ENCODE data around the gene PNMA1.
"Not testable (repeated sequence)": the region's sequence is repeated elsewhere in the genome, so short reads cannot be mapped to it uniquely, and the experiment has no call there.

Gene PNMA1

DNA sequence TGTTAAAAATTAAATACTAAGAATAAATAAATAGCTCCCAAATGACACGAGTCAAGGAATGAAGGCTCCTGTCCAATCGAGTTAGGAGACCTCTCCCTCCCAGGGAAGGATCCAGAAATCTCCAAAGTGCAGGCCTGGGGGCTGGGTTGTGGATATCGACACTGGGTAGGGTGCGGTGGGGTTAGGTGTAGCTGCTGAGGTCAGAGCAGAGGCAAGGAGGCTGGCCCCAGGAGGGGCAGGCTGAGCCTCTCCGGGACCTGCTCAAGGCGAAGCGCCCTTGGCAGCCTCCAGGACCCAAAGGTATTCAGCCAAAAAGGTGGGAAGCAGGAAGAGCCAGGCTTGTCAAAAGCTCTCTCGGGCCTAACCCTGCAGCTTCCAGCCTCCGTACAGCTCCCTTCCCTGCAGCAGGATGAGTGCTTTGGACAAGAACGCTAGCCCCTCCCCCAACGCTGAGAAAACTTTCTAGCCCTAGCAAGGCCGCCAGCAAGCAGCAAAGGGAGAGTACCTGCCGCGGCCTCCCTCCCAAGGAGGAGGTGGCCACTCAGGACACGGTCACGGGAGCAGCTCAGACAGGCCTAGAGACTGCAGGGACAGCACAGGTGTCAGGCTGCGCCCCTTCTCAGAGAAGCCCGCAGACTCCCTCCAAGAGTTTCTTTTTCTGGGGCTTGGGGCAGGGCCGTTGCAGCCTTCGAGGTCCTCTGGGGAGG is 3.7 kb upstream of the PNMA1 start:
- H3K27me3 Mint-ChIP-seq: no peaks in the 10 kb centered on the region
- H3K36me3 Mint-ChIP-seq (ENCODE audit: low read depth): peaks cover 48% of the 10 kb centered on the region
- H3K4me1 Mint-ChIP-seq (ENCODE audit: low read depth): peaks cover 17% of the 10 kb centered on the region
- no peaks in the 10 kb centered on the region for H3K9me3 Mint-ChIP-seq
- H3K27ac Mint-ChIP-seq: peak overlapping the region; percentile 49
- no peak overlapping the region for H3K4me3 Mint-ChIP-seq

DNA sequence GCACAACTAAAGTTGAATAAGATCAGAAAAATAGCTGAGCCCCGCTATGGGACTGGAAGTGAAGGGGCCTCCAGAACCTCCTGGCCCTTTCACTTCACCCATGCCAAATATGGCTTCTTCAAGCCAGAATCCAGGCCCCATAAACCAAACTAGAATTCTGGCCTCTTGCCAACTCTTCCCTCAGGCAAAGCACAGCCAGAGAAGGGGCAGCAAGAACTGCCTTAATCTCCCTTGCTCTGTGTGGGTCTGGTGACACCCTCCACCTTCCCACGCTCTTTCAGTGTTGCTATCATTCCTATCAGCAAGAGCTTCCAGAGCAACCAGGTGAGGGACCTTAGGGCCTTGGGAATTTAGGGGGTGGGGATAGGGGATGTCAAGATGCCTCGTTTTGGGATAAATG is 3.1 kb upstream of the PNMA1 start:
- H3K4me3 Mint-ChIP-seq: no peak overlapping the region
- peaks cover 21% of the 10 kb centered on the region for H3K4me1 Mint-ChIP-seq (ENCODE audit: low read depth)
- no peaks in the 10 kb centered on the region for H3K9me3 Mint-ChIP-seq
- peaks cover 46% of the 10 kb centered on the region for H3K36me3 Mint-ChIP-seq (ENCODE audit: low read depth)
- H3K27ac Mint-ChIP-seq: no peak overlapping the region
- no peaks in the 10 kb centered on the region for H3K27me3 Mint-ChIP-seq

DNA sequence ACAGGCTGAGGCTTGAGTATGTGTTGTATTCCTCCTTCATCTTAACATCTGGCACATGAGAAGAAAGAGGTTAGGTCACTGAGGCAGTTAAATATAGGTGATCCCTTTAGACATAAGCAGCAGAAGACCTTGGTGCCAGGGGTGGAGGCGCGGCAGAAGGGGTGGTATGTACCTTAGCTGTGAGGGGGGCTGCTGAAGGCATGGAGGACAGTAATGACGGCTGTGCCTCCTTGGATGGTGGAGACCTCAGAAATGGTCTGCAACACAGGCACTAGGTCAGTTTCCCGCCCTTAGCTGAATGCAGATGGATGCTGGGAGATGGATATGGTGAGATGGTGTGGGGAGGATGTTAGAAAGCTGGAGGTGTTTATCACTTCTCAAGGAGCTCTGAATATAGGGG is 1.5 kb upstream of the PNMA1 start:
- H3K27ac Mint-ChIP-seq: no peak overlapping the region
- H3K4me1 Mint-ChIP-seq (ENCODE audit: low read depth): peaks cover 21% of the 10 kb centered on the region
- H3K36me3 Mint-ChIP-seq (ENCODE audit: low read depth): peaks cover 39% of the 10 kb centered on the region
- H3K27me3 Mint-ChIP-seq: no peaks in the 10 kb centered on the region
- no peaks in the 10 kb centered on the region for H3K9me3 Mint-ChIP-seq
- no peak overlapping the region for H3K4me3 Mint-ChIP-seq

DNA sequence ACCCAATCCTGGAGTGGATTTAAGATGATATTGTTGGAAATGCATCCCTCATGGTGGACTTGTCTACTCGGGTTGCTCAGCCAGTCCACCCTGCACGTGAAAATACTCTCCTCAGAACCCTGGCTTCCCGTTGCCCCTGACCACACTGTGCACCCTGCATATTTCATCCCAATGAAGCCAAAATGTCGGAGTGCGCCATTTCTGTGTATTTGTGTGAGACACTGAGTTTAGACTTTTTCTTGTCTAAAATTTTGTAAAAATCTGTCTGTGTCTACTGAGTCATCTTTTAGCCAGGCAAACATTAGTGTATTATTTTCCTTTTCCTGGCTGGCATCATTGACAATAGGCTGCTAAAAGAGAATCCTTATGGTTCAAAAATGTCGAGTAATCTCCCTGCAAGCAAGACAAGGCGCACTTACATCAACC is 485 bp upstream of the PNMA1 start:
- Mint-ChIP-seq H3K36me3 (ENCODE audit: low read depth) (peaks cover 44% of the 10 kb centered on the region), H3K27me3 (no peaks in the 10 kb centered on the region), H3K9me3 (no peaks in the 10 kb centered on the region), H3K4me3 (peak overlapping the region; percentile 69), H3K4me1 (ENCODE audit: low read depth) (peaks cover 25% of the 10 kb centered on the region), H3K27ac (peak overlapping the region; percentile 68)

DNA sequence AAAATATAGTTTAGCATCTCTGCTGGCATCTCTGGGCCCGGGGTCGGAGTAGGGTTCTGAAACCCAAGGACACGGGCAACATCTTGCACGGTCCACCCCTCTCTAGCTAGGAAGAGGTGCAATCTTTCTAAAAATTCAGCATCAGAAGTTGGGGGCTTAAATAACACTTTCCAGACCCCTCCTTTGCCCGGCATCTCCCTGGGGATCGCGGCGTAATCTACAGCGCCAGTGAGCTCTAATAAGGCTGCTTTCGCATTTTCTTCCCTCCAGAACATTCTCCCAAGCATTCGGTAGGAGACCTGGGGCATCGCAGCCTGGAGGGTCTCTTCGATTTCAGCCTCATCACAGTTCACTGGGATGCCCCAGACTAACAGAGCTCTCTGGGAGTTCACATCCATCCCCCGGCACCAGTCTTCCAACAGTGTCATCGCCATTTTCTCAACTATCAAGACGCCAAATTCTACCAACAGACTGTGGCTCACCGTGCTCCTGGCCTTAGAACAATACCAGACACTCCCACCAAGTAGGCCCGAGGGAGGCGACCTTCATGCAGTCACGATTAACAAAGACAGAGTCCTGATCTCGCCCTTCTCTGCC is 880 bp downstream of the PNMA1 start:
- no peaks in the 10 kb centered on the region for H3K9me3 Mint-ChIP-seq
- peak overlapping the region; percentile 94 for H3K4me3 Mint-ChIP-seq
- H3K4me1 Mint-ChIP-seq (ENCODE audit: low read depth): peaks cover 25% of the 10 kb centered on the region
- peaks cover 36% of the 10 kb centered on the region for H3K36me3 Mint-ChIP-seq (ENCODE audit: low read depth)
- H3K27me3 Mint-ChIP-seq: no peaks in the 10 kb centered on the region
- peak overlapping the region; percentile 96 for H3K27ac Mint-ChIP-seq

DNA sequence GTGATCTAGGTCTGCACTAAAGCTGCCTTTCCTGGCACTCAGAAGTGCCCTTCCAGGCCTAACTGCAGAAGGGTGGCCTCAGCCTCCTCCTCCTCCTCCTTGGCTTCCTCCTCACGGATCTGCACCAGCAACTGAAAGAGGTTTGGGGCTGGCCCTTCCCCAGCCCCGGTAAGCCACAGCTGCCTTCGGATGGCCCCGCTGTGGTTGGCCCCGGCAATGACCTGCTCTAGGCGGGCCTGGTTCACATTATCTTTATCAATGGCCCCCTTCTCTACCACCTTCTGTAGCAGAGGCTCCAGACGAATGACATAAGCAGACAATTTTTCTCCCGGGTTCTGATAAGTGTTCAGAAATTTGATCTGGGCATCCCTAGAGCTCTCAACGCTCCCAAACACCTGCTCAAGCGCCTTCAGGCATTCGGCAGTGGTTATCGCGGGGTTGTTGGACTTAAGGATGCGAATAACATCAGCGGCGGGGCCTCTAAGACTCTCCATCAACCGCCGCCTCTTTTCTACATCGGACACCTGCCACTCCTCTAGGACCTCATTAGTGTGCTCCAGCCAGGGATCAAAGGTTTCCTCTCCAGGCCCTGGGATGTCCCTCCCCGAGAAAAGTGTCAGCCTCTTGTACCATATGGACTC is 1.5 kb downstream of the PNMA1 start:
- Mint-ChIP-seq H3K27me3 (no peaks in the 10 kb centered on the region), H3K27ac (peak overlapping the region; percentile 96), H3K4me1 (ENCODE audit: low read depth) (peaks cover 25% of the 10 kb centered on the region), H3K9me3 (no peaks in the 10 kb centered on the region), H3K4me3 (peak overlapping the region; percentile 94), H3K36me3 (ENCODE audit: low read depth) (peaks cover 33% of the 10 kb centered on the region)

DNA sequence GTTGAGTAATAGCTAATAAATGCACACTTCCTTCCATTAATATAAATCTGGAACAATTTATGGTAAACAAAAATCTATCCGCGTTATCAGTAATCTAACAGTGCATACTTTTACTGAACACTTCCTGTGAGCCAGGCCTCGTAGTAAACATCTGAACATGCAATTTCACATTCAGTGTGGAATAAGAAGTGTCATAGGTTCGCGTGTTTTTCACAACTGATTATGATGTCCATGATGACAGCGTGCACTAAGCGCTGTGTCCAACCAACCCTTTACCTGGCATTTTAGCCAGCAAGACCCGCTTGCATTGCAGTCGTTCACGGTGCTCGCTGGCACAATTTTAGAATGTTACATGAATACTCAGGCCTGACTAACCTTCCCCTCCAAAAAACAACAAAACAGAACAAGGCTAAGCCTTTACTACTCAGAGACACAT is 2.1 kb downstream of the PNMA1 start:
- Mint-ChIP-seq H3K4me1 (ENCODE audit: low read depth) (peaks cover 25% of the 10 kb centered on the region), H3K9me3 (no peaks in the 10 kb centered on the region), H3K4me3 (peak overlapping the region; percentile 94), H3K27ac (peak overlapping the region; percentile 96), H3K36me3 (ENCODE audit: low read depth) (peaks cover 30% of the 10 kb centered on the region), H3K27me3 (no peaks in the 10 kb centered on the region)

DNA sequence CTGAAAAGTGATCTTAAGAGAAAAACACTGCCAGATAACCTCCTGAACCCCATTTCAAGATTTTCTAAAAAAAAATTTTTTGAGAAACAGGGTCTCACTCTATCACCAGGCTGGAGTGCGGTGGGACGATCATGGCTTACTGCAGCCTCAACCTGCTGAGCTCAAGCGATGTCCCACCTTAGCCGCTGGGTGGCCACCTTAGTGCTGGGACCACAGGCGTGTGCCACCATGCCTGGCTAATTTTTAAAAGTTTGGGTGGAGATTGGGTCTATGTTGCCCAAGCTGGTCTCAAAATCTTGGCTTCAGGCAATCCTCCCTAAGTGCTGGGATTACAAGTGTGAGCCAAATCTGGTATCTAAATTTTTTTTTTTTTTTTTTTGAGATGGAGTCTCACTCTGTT is 3.4 kb downstream of the PNMA1 start:
- no peak overlapping the region for H3K4me3 Mint-ChIP-seq
- peaks cover 25% of the 10 kb centered on the region for H3K4me1 Mint-ChIP-seq (ENCODE audit: low read depth)
- H3K27me3 Mint-ChIP-seq: no peaks in the 10 kb centered on the region
- H3K27ac Mint-ChIP-seq: no peak overlapping the region
- peaks cover 21% of the 10 kb centered on the region for H3K36me3 Mint-ChIP-seq (ENCODE audit: low read depth)
- no peaks in the 10 kb centered on the region for H3K9me3 Mint-ChIP-seq

DNA sequence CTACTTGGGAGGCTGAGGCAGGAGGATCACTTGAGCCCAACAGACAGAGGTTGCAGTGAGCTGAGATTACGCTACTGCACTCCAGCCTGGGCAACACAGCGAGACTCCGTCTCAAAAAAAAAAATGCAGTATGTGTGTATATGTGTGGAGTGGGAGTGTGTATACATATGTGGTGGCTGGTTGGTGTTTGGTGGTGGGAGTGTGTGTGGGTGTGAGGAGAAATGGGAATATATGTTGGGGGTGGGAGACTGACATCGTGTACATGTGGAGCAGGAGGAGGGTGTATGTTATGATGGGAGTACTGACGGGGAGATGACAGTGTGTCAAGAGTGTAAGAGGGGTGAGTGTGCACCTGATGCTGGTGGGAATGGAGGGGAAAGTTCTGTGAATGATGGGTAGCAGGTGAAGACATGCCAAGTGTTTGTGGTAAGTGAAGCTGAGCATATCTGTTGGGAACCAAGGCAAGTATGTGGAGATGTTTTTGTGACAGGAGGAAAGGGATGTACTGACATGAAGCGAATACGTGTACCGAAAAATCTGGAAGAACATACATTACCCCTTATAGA is 4.2 kb downstream of the PNMA1 start:
- no peak overlapping the region for H3K27ac Mint-ChIP-seq
- H3K9me3 Mint-ChIP-seq: no peaks in the 10 kb centered on the region
- peaks cover 25% of the 10 kb centered on the region for H3K4me1 Mint-ChIP-seq (ENCODE audit: low read depth)
- H3K36me3 Mint-ChIP-seq (ENCODE audit: low read depth): peaks cover 20% of the 10 kb centered on the region
- no peak overlapping the region for H3K4me3 Mint-ChIP-seq
- H3K27me3 Mint-ChIP-seq: no peaks in the 10 kb centered on the region

DNA sequence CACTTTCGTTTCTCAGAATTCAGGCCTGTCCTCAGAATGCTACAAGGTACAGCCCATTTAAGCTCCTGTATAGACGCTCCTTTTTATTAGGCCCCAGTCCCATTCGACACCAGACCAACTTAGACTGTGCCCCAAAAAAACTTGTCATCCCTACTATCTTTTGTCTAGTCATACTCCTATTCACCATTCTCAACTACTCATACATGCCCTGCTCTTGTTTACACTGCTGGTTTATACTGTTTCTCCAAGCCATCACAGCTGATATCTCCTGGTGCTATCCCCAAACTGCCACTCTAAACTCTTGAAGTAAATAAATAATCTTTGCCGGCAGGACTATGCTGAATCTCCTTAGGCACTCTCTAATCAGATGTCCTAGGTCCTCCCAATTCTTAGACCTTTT is 6.1 kb downstream of the PNMA1 start:
- not testable (repeated sequence) for H3K9me3 Mint-ChIP-seq, H3K4me3 Mint-ChIP-seq, H3K27ac Mint-ChIP-seq, H3K27me3 Mint-ChIP-seq
- Mint-ChIP-seq H3K36me3 (ENCODE audit: low read depth) (peaks cover 15% of the 10 kb centered on the region), H3K4me1 (ENCODE audit: low read depth) (peaks cover 16% of the 10 kb centered on the region)

DNA sequence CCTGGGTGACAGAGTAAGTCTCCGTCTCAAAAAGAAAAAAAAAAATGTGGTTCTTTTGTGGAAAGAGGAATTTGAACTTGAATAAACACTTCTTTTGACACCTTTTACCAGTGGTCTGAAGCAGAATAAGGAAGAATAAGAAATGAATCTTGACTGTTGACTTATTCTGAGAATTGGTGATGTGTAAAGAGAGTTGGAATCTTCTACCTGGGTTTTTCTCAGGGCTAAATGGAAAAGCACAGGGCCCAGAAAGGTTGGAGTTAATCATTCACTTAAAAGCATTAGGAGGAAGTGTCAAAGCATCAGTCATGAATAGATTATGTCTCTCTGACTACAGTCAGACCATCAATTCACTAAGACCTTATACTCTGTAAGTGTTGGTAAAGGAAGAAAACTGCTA is 13.9 kb downstream of the PNMA1 start:
- no peak overlapping the region for H3K4me3 Mint-ChIP-seq
- peaks cover 55% of the 10 kb centered on the region for H3K4me1 Mint-ChIP-seq (ENCODE audit: low read depth)
- no peaks in the 10 kb centered on the region for H3K27me3 Mint-ChIP-seq
- H3K36me3 Mint-ChIP-seq (ENCODE audit: low read depth): peaks cover 7% of the 10 kb centered on the region
- peak overlapping the region; percentile 37 for H3K27ac Mint-ChIP-seq
- H3K9me3 Mint-ChIP-seq: no peaks in the 10 kb centered on the region

DNA sequence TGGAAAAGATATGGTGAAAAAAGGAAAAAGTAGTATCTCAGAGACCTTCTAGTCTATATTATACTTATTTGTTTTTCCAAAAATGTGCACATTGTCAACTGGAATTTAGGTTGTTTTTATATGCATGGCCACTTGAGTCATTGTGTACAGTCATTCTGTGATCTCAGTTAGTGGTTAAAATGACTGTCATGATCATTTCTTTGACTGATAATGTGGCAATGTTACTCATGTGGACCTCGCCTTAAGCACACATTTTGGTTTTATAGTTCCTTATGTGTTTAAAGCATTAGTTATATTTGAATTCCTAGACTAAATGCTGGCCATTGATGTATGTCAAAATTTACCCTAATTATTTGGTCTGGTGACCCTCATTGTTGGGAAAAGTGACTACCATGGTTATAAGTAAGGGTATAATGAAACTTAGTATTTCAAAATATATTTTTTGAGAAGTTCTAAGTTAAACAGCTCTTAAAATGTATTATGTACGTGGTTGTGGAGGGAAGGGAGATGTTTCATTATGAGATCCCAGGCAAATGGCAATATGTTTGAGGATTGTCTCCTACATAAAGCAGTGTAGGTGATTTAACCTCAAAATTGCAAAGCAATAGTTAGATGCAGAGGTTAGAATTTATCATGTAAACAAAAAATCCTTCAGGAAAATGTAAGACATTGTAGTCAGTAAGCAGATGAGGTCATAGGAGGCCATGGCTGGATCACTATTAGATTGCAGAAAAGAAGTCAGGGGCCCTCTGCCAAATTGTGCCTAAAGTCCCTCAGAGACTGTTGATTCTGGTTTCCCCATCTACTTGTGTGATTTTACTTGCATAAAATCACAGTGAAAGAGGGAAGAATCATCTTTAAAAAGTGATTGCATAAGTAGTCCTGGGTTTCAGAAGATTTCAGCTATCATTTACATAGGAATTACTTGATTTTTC is 17.5 kb downstream of the PNMA1 start:
- Mint-ChIP-seq H3K27ac (peak overlapping the region; percentile 95), H3K27me3 (no peaks in the 10 kb centered on the region), H3K4me3 (peak overlapping the region; percentile 65), H3K4me1 (ENCODE audit: low read depth) (peaks cover 55% of the 10 kb centered on the region), H3K36me3 (ENCODE audit: low read depth) (peaks cover 19% of the 10 kb centered on the region), H3K9me3 (no peaks in the 10 kb centered on the region)

DNA sequence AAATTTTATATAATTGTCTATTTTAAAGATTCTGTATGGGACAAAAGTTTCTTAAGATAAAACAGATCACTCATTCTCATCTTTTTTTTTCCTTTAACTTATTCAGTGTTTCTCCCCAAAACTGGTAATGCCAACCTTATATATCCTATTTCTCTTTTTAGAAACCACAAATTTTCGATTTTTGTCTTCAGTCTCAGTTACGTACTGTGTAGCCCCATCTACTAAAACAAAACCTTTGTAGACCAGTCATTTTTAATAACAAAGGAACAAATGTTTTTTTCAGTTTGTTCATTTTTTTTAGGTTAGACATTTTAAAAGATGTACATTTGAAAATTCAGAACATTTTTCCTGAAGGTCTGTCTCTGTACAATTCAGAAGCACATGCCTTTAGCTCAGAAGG is 18.2 kb downstream of the PNMA1 start:
- H3K4me1 Mint-ChIP-seq (ENCODE audit: low read depth): peaks cover 50% of the 10 kb centered on the region
- H3K27ac Mint-ChIP-seq: peak overlapping the region; percentile 95
- H3K9me3 Mint-ChIP-seq: no peaks in the 10 kb centered on the region
- peak overlapping the region; percentile 65 for H3K4me3 Mint-ChIP-seq
- no peaks in the 10 kb centered on the region for H3K27me3 Mint-ChIP-seq
- H3K36me3 Mint-ChIP-seq (ENCODE audit: low read depth): peaks cover 19% of the 10 kb centered on the region

DNA sequence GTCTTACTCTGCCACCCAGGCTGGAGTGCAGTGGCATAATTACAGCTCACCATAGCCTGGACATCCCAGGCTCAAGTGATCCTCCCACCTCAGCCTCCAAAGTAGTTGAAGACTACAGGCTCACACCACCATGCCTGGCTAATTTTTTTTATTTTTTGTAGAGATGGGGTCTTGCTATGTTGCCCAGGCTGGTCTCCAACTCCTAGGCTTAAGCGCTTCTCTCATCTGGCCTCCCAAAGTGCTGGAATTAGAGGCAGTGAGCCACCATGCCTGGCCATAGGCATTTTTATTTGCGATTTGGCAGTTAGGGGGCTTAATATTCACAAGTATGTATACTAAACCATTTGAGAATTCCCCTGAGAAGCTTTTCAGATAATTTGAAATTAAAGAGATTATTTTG is 19.1 kb downstream of the PNMA1 start:
- H3K4me1 Mint-ChIP-seq (ENCODE audit: low read depth): peaks cover 41% of the 10 kb centered on the region
- no peaks in the 10 kb centered on the region for H3K27me3 Mint-ChIP-seq
- H3K36me3 Mint-ChIP-seq (ENCODE audit: low read depth): peaks cover 19% of the 10 kb centered on the region
- H3K9me3 Mint-ChIP-seq: no peaks in the 10 kb centered on the region
- H3K4me3 Mint-ChIP-seq: no peak overlapping the region
- no peak overlapping the region for H3K27ac Mint-ChIP-seq

Data from stimulated activated naive CD8-positive, alpha-beta T cell treated with anti-CD3 and anti-CD28 coated beads, Interleukin-15, Interleukin-2, amounts not matched to agents 100 ng/mL and 50 ng/mL, for 24 hours (primary cell).